HUES6 (cell line): ENCODE data around the gene ERLEC1.

Source experiments
- H3K27ac ChIP-seq: 2 replicates; pipeline ENCODE4 v1.7.0; 2013; ENCODE audit warnings: low read depth, mild to moderate bottlenecking, low read length, inconsistent platforms
- H3K27me3 ChIP-seq: 2 replicates; pipeline ENCODE4 v1.6.1; 2013; ENCODE audit warnings: low read length; ENCODE audit not compliant: control insufficient read depth, insufficient read depth
- H3K36me3 ChIP-seq: 2 replicates; pipeline ENCODE4 v1.6.1; 2013; ENCODE audit warnings: low read length; ENCODE audit not compliant: control insufficient read depth, insufficient read depth
- H3K4me1 ChIP-seq: 2 replicates; pipeline ENCODE4 v1.6.1; 2013; ENCODE audit warnings: low read length; ENCODE audit not compliant: control insufficient read depth, insufficient read depth
- H3K4me3 ChIP-seq: 2 replicates; pipeline ENCODE4 v1.5.1; 2013; ENCODE audit warnings: low read depth, low read length
- H3K9ac ChIP-seq: one replicate; pipeline ENCODE4 v1.6.1; 2013; ENCODE audit warnings: mild to moderate bottlenecking, low read length
- H3K9me3 ChIP-seq: 2 replicates; pipeline ENCODE4 v1.6.1; 2013; ENCODE audit warnings: low read depth, low read length; ENCODE audit not compliant: control insufficient read depth, insufficient read depth

ERLEC1 gene

GRCh38 chr2:53863538-53864227, 76.8 kb downstream of the ERLEC1 start:
- Histone ChIP-seq H3K9me3 (no peaks in the 10 kb centered on the region), H3K9ac (no peak overlapping the region), H3K4me1 (no peaks in the 10 kb centered on the region), H3K27me3 (no peaks in the 10 kb centered on the region), H3K4me3 (no peak overlapping the region), H3K27ac (no peak overlapping the region), H3K36me3 (peaks cover 53% of the 10 kb centered on the region)

- Histone ChIP-seq H3K4me3 (no peak overlapping the region), H3K4me1 (no peaks in the 10 kb centered on the region), H3K27me3 (no peaks in the 10 kb centered on the region), H3K9me3 (no peaks in the 10 kb centered on the region), H3K27ac (no peak overlapping the region), H3K9ac (no peak overlapping the region), H3K36me3 (peaks cover 68% of the 10 kb centered on the region)
Observed at GRCh38 chr2:53865264-53865663, 78.4 kb downstream of the ERLEC1 start.

GRCh38 chr2:53865962-53866361, 79.1 kb downstream of the ERLEC1 start:
- no peak overlapping the region for H3K27ac ChIP-seq

GRCh38 chr2:53867169-53867568, 80.3 kb downstream of the ERLEC1 start:
- Histone ChIP-seq H3K9ac (no peak overlapping the region), H3K27me3 (no peaks in the 10 kb centered on the region), H3K27ac (no peak overlapping the region), H3K9me3 (no peaks in the 10 kb centered on the region), H3K4me1 (no peaks in the 10 kb centered on the region), H3K36me3 (peaks cover 79% of the 10 kb centered on the region), H3K4me3 (no peak overlapping the region)

More at GRCh38 chr2:53865962-53866361, 79.1 kb downstream of the ERLEC1 start:
- Histone ChIP-seq H3K4me3 (no peak overlapping the region), H3K9me3 (no peaks in the 10 kb centered on the region), H3K4me1 (no peaks in the 10 kb centered on the region), H3K36me3 (peaks cover 72% of the 10 kb centered on the region), H3K27me3 (no peaks in the 10 kb centered on the region), H3K9ac (no peak overlapping the region)

GRCh38 chr2:53867773-53868172, 80.9 kb downstream of the ERLEC1 start:
- Histone ChIP-seq H3K4me3 (no peak overlapping the region), H3K27me3 (no peaks in the 10 kb centered on the region), H3K9me3 (no peaks in the 10 kb centered on the region), H3K36me3 (peaks cover 79% of the 10 kb centered on the region), H3K9ac (no peak overlapping the region), H3K4me1 (no peaks in the 10 kb centered on the region), H3K27ac (no peak overlapping the region)
